WTC11 (cell line): Measurements from ENCODE around the gene ZNF488. TPM values are rescaled to one million over a fixed set of nuclear protein-coding genes. Genes with fewer than 3 reads are reported as not detected.

Experiments
- ATAC-seq: fragments of 200-7000 bp; cut with Tn5 transposase; 2 replicates; pipeline ENCODE4 v1.10.0; 2021; ENCODE audit warnings: mild to moderate bottlenecking, moderate library complexity
- CTCF ChIA-PET: fragments of 300-600 bp; sonication (Branson Sonifier 250); formaldehyde crosslinking; loops from one replicate; lab custom pipeline; 2021; ENCODE audit warnings: antibody characterized with exemption; lab: Charles Lee
- POLR2A ChIA-PET: fragments of 350-600 bp; sonication (Branson Sonifier 250); formaldehyde crosslinking; loops from one replicate; lab custom pipeline; 2021; ENCODE audit warnings: antibody characterized with exemption; lab: Charles Lee
- DNase-seq: peaks from one replicate; pipeline ENCODE4 v3.0.0; 2021; ENCODE audit warnings: low spot score
- H3K27ac Mint-ChIP-seq: 2 replicates; pipeline ENCODE4 v1.8.0; 2021; ENCODE audit warnings: mixed read lengths
- H3K27me3 Mint-ChIP-seq: 2 replicates; pipeline ENCODE4 v1.8.0; 2021; ENCODE audit warnings: low read depth, mild to moderate bottlenecking, moderate library complexity, mixed read lengths
- H3K36me3 Mint-ChIP-seq: 2 replicates; pipeline ENCODE4 v1.8.0; 2021; ENCODE audit warnings: mixed read lengths
- H3K4me1 Mint-ChIP-seq: 2 replicates; pipeline ENCODE4 v1.8.0; 2022; ENCODE audit warnings: mixed read lengths
- H3K4me3 Mint-ChIP-seq: 2 replicates; pipeline ENCODE4 v1.8.0; 2021; ENCODE audit warnings: mild to moderate bottlenecking, moderate library complexity, mixed read lengths
- H3K9me3 Mint-ChIP-seq: 2 replicates; pipeline ENCODE4 v1.8.0; 2021; ENCODE audit warnings: mixed read lengths
- CREB1 ChIP-seq: sonication (generic); formaldehyde crosslinking; IDR thresholded peaks from 2 replicates; pipeline ENCODE4 v1.8.0; 2023; ENCODE audit warnings: mild to moderate bottlenecking, missing genetic modification reagents
- CREM ChIP-seq: sonication (generic); formaldehyde crosslinking; IDR thresholded peaks from 2 replicates; pipeline ENCODE4 v1.8.1; 2022; ENCODE audit warnings: mild to moderate bottlenecking, missing genetic modification reagents, moderate library complexity
- MXD4 ChIP-seq: fragments of 250-450 bp; sonication (Bioruptor Pico); IDR thresholded peaks from 2 replicates; pipeline ENCODE4 v1.8.0; 2021; ENCODE audit warnings: mild to moderate bottlenecking, moderate library complexity, borderline replicate concordance
- PRRX2 ChIP-seq: fragments of 250-450 bp; sonication (Bioruptor Pico); IDR thresholded peaks from 2 replicates; pipeline ENCODE4 v1.8.0; 2021; ENCODE audit warnings: mild to moderate bottlenecking
- TEAD1 ChIP-seq: sonication (generic); formaldehyde crosslinking; IDR thresholded peaks from 2 replicates; pipeline ENCODE4 v1.8.0; 2022; ENCODE audit warnings: mild to moderate bottlenecking, missing genetic modification reagents
- TEAD4 ChIP-seq: sonication (generic); formaldehyde crosslinking; IDR thresholded peaks from 2 replicates; pipeline ENCODE4 v1.8.0; 2022; ENCODE audit warnings: mild to moderate bottlenecking, missing genetic modification reagents
- TP53 ChIP-seq: sonication (generic); formaldehyde crosslinking; IDR thresholded peaks from 2 replicates; pipeline ENCODE4 v1.8.1; 2023; ENCODE audit warnings: mild to moderate bottlenecking, missing genetic modification reagents
- ZNF317 ChIP-seq: sonication (generic); formaldehyde crosslinking; IDR thresholded peaks from 2 replicates; pipeline ENCODE4 v1.8.1; 2023; ENCODE audit warnings: low read depth, mild to moderate bottlenecking, moderate library complexity, missing genetic modification reagents, borderline replicate concordance
- total RNA-seq: library from RNA; stranded (reverse); gene quantifications from 3 replicates; pipeline ENCODE4 v1.2.3, GENCODE V29; 2021
- TF ChIP-seq, protein P1 (sequence below): sonication (generic); formaldehyde crosslinking; conservative IDR thresholded peaks from 2 replicates; pipeline ENCODE4 v1.8.1; 2023; ENCODE audit warnings: mild to moderate bottlenecking, low read depth, missing genetic modification reagents, moderate library complexity
- TF ChIP-seq, protein P2 (sequence below): sonication (generic); formaldehyde crosslinking; IDR thresholded peaks from 2 replicates; pipeline ENCODE4 v1.8.1; 2023; ENCODE audit warnings: mild to moderate bottlenecking, missing genetic modification reagents
- TF ChIP-seq, protein P3 (sequence below): fragments of 200-600 bp; IDR thresholded peaks from 2 replicates; pipeline ENCODE4 v1.8.0; 2022; ENCODE audit warnings: antibody characterized with exemption
- TF ChIP-seq, protein P4 (sequence below): sonication (generic); formaldehyde crosslinking; IDR thresholded peaks from 2 replicates; pipeline ENCODE4 v1.8.1; 2023; ENCODE audit warnings: mild to moderate bottlenecking, moderate library complexity, missing genetic modification reagents
- TF ChIP-seq, protein P5 (sequence below): sonication (generic); formaldehyde crosslinking; IDR thresholded peaks from 2 replicates; pipeline ENCODE4 v1.8.1; 2022; ENCODE audit warnings: low read depth, mild to moderate bottlenecking, moderate library complexity, missing genetic modification reagents, borderline replicate concordance

The ZNF488 gene
- total RNA-seq, 1 experiment from 2014 or later, result 8.7 TPM

DNA sequence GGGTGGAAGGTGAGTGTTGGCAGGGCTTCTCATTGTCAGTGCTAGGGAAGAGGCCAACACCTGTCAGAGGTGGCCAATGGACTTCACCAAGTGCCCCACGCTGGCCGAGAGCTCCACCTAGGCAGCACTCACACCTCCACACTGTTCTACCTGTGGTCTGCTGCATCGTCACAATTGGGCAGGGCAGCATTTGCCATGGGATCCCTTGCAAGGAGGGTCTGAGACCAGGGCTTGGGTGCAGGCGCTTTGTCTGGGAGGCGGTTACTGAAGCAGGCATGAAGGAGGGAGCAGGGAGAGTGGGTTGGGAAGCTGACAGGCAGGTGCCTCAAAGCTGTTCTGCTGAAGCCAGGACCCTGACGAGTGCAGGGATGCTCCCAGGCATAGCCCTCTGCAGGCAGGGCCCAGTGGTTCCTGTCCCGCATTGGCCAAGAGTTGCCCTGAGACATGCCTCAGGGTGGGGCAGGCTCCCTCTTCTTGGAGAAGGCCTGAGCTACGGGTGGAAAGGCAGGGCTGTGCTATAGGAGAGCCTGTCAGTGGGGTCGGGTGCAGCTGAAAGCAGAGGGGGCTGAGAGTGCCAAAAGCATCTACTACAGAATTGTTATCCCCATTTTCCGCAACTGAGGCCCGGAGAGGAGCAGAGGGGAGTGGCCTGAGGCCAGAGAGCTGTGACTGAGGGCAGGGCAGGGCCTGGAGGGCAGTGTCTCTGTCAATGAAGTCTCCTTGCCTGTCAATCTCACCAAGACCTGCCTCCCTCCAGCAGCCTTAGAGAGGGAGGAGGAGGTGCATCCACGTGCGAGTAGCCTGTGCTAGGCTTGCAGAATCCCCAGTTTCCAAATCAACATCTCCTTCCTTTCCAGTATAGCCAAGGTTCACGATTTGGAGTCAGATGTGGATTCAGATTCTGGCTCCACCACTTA, 31.9 kb downstream of the ZNF488 start (continued):
- TF ChIP-seq, protein P1, sequence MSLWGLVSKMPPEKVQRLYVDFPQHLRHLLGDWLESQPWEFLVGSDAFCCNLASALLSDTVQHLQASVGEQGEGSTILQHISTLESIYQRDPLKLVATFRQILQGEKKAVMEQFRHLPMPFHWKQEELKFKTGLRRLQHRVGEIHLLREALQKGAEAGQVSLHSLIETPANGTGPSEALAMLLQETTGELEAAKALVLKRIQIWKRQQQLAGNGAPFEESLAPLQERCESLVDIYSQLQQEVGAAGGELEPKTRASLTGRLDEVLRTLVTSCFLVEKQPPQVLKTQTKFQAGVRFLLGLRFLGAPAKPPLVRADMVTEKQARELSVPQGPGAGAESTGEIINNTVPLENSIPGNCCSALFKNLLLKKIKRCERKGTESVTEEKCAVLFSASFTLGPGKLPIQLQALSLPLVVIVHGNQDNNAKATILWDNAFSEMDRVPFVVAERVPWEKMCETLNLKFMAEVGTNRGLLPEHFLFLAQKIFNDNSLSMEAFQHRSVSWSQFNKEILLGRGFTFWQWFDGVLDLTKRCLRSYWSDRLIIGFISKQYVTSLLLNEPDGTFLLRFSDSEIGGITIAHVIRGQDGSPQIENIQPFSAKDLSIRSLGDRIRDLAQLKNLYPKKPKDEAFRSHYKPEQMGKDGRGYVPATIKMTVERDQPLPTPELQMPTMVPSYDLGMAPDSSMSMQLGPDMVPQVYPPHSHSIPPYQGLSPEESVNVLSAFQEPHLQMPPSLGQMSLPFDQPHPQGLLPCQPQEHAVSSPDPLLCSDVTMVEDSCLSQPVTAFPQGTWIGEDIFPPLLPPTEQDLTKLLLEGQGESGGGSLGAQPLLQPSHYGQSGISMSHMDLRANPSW (CRISPR knock-in tag), result no peak
- TF ChIP-seq MXD4, result no peak

DNA sequence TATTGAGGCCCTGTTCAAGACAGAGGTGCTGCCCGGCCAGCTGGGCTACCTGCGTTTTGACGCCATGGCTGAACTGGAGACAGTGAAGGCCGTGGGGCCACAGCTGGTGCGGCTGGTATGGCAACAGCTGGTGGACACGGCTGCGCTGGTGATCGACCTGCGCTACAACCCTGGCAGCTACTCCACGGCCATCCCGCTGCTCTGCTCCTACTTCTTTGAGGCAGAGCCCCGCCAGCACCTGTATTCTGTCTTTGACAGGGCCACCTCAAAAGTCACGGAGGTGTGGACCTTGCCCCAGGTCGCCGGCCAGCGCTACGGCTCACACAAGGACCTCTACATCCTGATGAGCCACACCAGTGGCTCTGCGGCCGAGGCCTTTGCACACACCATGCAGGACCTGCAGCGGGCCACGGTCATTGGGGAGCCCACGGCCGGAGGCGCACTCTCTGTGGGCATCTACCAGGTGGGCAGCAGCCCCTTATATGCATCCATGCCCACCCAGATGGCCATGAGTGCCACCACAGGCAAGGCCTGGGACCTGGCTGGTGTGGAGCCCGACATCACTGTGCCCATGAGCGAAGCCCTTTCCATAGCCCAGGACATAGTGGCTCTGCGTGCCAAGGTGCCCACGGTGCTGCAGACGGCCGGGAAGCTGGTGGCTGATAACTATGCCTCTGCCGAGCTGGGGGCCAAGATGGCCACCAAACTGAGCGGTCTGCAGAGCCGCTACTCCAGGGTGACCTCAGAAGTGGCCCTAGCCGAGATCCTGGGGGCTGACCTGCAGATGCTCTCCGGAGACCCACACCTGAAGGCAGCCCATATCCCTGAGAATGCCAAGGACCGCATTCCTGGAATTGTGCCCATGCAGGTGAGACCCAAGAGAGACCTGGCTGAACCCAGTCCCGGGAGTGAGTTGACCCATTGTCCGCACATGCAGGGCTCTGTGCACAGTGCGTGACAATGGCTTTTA, 33.1 kb downstream of the ZNF488 start:
- no peaks in the 10 kb centered on the region for H3K27me3 Mint-ChIP-seq
- H3K27ac Mint-ChIP-seq, result no peak overlapping the region
- H3K9me3 Mint-ChIP-seq, result no peaks in the 10 kb centered on the region
- ChIA-PET CTCF (interaction anchor here (1.2 to 3.2 kb wide), 3 partner anchors 10 to 11 kb away, joined by 4 to 14 read pairs (median 10); no protein-coding TSS in a partner anchor), POLR2A (no interaction called here)
- H3K36me3 Mint-ChIP-seq, result no peaks in the 10 kb centered on the region
- ATAC-seq, result no peak
- H3K4me3 Mint-ChIP-seq, result no peak overlapping the region
- no peak for DNase-seq
- TF ChIP-seq TP53 (CRISPR knock-in tag), result no peak
- no peak for TF ChIP-seq TEAD4
- TF ChIP-seq, protein P2, sequence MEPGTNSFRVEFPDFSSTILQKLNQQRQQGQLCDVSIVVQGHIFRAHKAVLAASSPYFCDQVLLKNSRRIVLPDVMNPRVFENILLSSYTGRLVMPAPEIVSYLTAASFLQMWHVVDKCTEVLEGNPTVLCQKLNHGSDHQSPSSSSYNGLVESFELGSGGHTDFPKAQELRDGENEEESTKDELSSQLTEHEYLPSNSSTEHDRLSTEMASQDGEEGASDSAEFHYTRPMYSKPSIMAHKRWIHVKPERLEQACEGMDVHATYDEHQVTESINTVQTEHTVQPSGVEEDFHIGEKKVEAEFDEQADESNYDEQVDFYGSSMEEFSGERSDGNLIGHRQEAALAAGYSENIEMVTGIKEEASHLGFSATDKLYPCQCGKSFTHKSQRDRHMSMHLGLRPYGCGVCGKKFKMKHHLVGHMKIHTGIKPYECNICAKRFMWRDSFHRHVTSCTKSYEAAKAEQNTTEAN (CRISPR knock-in tag), result no peak
- TF ChIP-seq ZNF317 (CRISPR knock-in tag), result no peak
- no peak for TF ChIP-seq CREM
- TF ChIP-seq PRRX2, result no peak
- no peak for TF ChIP-seq TEAD1 (CRISPR knock-in tag)
- TF ChIP-seq, protein P3, sequence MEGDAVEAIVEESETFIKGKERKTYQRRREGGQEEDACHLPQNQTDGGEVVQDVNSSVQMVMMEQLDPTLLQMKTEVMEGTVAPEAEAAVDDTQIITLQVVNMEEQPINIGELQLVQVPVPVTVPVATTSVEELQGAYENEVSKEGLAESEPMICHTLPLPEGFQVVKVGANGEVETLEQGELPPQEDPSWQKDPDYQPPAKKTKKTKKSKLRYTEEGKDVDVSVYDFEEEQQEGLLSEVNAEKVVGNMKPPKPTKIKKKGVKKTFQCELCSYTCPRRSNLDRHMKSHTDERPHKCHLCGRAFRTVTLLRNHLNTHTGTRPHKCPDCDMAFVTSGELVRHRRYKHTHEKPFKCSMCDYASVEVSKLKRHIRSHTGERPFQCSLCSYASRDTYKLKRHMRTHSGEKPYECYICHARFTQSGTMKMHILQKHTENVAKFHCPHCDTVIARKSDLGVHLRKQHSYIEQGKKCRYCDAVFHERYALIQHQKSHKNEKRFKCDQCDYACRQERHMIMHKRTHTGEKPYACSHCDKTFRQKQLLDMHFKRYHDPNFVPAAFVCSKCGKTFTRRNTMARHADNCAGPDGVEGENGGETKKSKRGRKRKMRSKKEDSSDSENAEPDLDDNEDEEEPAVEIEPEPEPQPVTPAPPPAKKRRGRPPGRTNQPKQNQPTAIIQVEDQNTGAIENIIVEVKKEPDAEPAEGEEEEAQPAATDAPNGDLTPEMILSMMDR, result no peak
- TF ChIP-seq, protein P4, sequence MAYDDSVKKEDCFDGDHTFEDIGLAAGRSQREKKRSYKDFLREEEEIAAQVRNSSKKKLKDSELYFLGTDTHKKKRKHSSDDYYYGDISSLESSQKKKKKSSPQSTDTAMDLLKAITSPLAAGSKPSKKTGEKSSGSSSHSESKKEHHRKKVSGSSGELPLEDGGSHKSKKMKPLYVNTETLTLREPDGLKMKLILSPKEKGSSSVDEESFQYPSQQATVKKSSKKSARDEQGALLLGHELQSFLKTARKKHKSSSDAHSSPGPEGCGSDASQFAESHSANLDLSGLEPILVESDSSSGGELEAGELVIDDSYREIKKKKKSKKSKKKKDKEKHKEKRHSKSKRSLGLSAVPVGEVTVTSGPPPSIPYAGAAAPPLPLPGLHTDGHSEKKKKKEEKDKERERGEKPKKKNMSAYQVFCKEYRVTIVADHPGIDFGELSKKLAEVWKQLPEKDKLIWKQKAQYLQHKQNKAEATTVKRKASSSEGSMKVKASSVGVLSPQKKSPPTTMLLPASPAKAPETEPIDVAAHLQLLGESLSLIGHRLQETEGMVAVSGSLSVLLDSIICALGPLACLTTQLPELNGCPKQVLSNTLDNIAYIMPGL, result no peak
- TF ChIP-seq, protein P5, sequence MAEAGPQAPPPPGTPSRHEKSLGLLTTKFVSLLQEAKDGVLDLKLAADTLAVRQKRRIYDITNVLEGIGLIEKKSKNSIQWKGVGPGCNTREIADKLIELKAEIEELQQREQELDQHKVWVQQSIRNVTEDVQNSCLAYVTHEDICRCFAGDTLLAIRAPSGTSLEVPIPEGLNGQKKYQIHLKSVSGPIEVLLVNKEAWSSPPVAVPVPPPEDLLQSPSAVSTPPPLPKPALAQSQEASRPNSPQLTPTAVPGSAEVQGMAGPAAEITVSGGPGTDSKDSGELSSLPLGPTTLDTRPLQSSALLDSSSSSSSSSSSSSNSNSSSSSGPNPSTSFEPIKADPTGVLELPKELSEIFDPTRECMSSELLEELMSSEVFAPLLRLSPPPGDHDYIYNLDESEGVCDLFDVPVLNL (CRISPR knock-in tag), result no peak
- TF ChIP-seq CREB1 (CRISPR knock-in tag), result no peak
- TF ChIP-seq, all 79 proteins: peak for 0
- H3K4me1 Mint-ChIP-seq, result peaks cover 5% of the 10 kb centered on the region; the same call in 1 of the 2 replicates
